Stimulated activated CD4-positive, alpha-beta T cell treated with anti-CD3 and anti-CD28 coated beads, Interleukin-1b, Interleukin-23, amount 100 ng/mL, for 24 hours (primary cell): ENCODE results near the gene KIRREL2.
"Not testable (repeated sequence)": the region's sequence is repeated elsewhere in the genome, so short reads cannot be mapped to it uniquely, and the experiment has no call there.

Experiments
- DNase-seq, 4 experiments: peaks; one replicate each; pipeline ENCODE4 v3.0.0-alpha.2; 2020; ENCODE audit warnings: low read depth in 4 of 4, low spot score in 1 of 4

KIRREL2 gene

GRCh38 chr19:35868823-35869326, 12.2 kb downstream of the KIRREL2 start:
- DNase-seq: no peak

- DNase-seq: peak; percentile 39 to 83 (median 66)
These were observed 12.8 kb downstream of the KIRREL2 start for GRCh38 chr19:35869327-35870123.

- DNase-seq: peak in 1 of 4 experiments; percentile 51
These were observed 13.5 kb downstream of the KIRREL2 start for GRCh38 chr19:35870124-35870736.

GRCh38 chr19:35870798-35871197, 14.1 kb downstream of the KIRREL2 start:
- DNase-seq: no peak

- no peak for DNase-seq
These were observed 14.9 kb downstream of the KIRREL2 start for GRCh38 chr19:35871611-35872010.

- DNase-seq: no peak
These were observed 15.5 kb downstream of the KIRREL2 start for GRCh38 chr19:35872180-35872579.

- no peak for DNase-seq
These were observed 17.8 kb downstream of the KIRREL2 start for GRCh38 chr19:35874392-35874930.

- no peak for DNase-seq
These were observed 22.4 kb downstream of the KIRREL2 start for GRCh38 chr19:35879068-35879467.

- peak in 2 of 4 experiments; percentile 64 to 81 for DNase-seq
These were observed 23.1 kb downstream of the KIRREL2 start for GRCh38 chr19:35879770-35880317.

- DNase-seq: no peak
These were observed 25.6 kb downstream of the KIRREL2 start for GRCh38 chr19:35882114-35882832.

GRCh38 chr19:35883882-35884281, 27.2 kb downstream of the KIRREL2 start:
- DNase-seq: no peak

- DNase-seq: no peak
These were observed 28.6 kb downstream of the KIRREL2 start for GRCh38 chr19:35885225-35885738.

- DNase-seq: no peak
These were observed 29.2 kb downstream of the KIRREL2 start for GRCh38 chr19:35885904-35886303.

GRCh38 chr19:35887197-35887596, 30.5 kb downstream of the KIRREL2 start:
- no peak for DNase-seq

GRCh38 chr19:35888398-35888797, 31.7 kb downstream of the KIRREL2 start:
- no peak for DNase-seq

GRCh38 chr19:35889370-35890112, 32.8 kb downstream of the KIRREL2 start:
- no peak for DNase-seq

- no peak for DNase-seq
These were observed 33.5 kb downstream of the KIRREL2 start for GRCh38 chr19:35890113-35890650.

- DNase-seq: not testable (repeated sequence)
These were observed 35.1 kb downstream of the KIRREL2 start for GRCh38 chr19:35891819-35892218.

- no peak for DNase-seq
These were observed 37.6 kb downstream of the KIRREL2 start for GRCh38 chr19:35894342-35894741.
